K562 (cell line): Measurements from ENCODE around the gene XRCC5. TPM values are rescaled to one million over a fixed set of nuclear protein-coding genes. Genes with fewer than 3 reads are reported as not detected.

Source experiments
- ATAC-seq: fragments of 200-7000 bp; cut with Tn5 transposase; 3 replicates; pipeline ENCODE4 v1.9.1; 2020; ENCODE audit warnings: moderate library complexity
- BruUV-seq: library from RNA; stranded (reverse); fragments of 400-500 nt; replicated peaks from 2 replicates; lab custom pipeline; 2021; lab: Mats Ljungman, UMichigan
- CTCF ChIA-PET: fragments of 300-600 bp; formaldehyde crosslinking; extraction: SDS; loops from one replicate; lab custom pipeline; 2021; ENCODE audit warnings: low intra/inter-chr PET ratio; lab: Yijun Ruan, JAX
- POLR2A ChIA-PET: fragments of 300-600, 350-650 bp; sonication (Branson Sonifier 250); formaldehyde crosslinking; extraction: SDS; loops from one replicate; lab custom pipeline; 2021; ENCODE audit warnings: antibody characterized with exemption, inconsistent platforms; lab: Yijun Ruan, JAX
- DNase-seq, 4 experiments: peaks; one replicate each; pipeline versions ENCODE4 v3.0.0 to v3.0.0-alpha.2; 2011 to 2018; ENCODE audit warnings: low spot score in 3 of 4, mixed read lengths in 3 of 4; ENCODE audit errors: extremely low read depth in 1 of 4
- FAIRE-seq: peaks from 2 replicates; lab custom pipeline; 2011; peaks lifted over from hg19 to GRCh38; lab: Jason Lieb, UNC
- H2AFZ ChIP-seq: 2 replicates; pipeline ENCODE4 v1.6.0; 2011; ENCODE audit warnings: low read depth, low read length, control low read depth, inconsistent platforms
- H3K27ac ChIP-seq: fragments of 200-600 bp; 3 replicates; pipeline ENCODE4 v1.8.0; 2011; ENCODE audit warnings: low read depth, mild to moderate bottlenecking, control low read depth, inconsistent platforms, low read length, moderate library complexity, mixed read lengths; ENCODE audit errors: extremely low read depth
- H3K27me3 ChIP-seq, 2 experiments: fragments of 300-600 bp in 1 of 2; 2 replicates in 1 of 2; 3 replicates in 1 of 2; pipeline versions ENCODE4 v1.6.0 to v1.8.0; 2011; ENCODE audit warnings: inconsistent platforms in 2 of 2, low read length in 2 of 2, mild to moderate bottlenecking in 1 of 2, mixed read lengths in 1 of 2, moderate library complexity in 1 of 2; ENCODE audit not compliant: control insufficient read depth in 2 of 2, insufficient read depth in 2 of 2
- H3K36me3 ChIP-seq: fragments of 300-600 bp; 3 replicates; pipeline ENCODE4 v1.8.0; 2011; ENCODE audit warnings: mild to moderate bottlenecking, low read length, inconsistent platforms; ENCODE audit not compliant: control insufficient read depth, insufficient read depth
- H3K4me1 ChIP-seq, 2 experiments: fragments of 200-600 bp in 1 of 2; replicated peaks in 1 of 2; 2 replicates in 1 of 2; 3 replicates in 1 of 2; pipeline versions ENCODE4 v1.5.1 to v1.8.0; 2011; ENCODE audit warnings: inconsistent platforms in 2 of 2, low read length in 2 of 2, mild to moderate bottlenecking in 1 of 2, mixed read lengths in 1 of 2, moderate library complexity in 1 of 2; ENCODE audit not compliant: control insufficient read depth in 2 of 2, insufficient read depth in 2 of 2
- H3K4me2 ChIP-seq: 2 replicates; pipeline ENCODE4 v1.6.1; 2011; ENCODE audit warnings: low read length, control low read depth, inconsistent platforms, mixed read lengths; ENCODE audit not compliant: insufficient read depth
- H3K4me3 ChIP-seq: fragments of 200-600 bp; sonication (generic), shearing (Covaris generic); 2 replicates; pipeline ENCODE4 v1.5.1; 2016; ENCODE audit warnings: control low read depth, inconsistent platforms
- H3K79me2 ChIP-seq: fragments of 200-600 bp; 3 replicates; pipeline ENCODE4 v1.8.0; 2011; ENCODE audit warnings: low read length, inconsistent platforms; ENCODE audit not compliant: control insufficient read depth, insufficient read depth
- H3K9ac ChIP-seq, 2 experiments: 2 replicates each; pipeline versions ENCODE4 v1.6.0 to v1.6.1; 2011; ENCODE audit warnings: low read depth in 2 of 2, low read length in 2 of 2, control low read depth in 1 of 2, inconsistent platforms in 1 of 2, mild to moderate bottlenecking in 1 of 2, mixed read lengths in 1 of 2; ENCODE audit not compliant: insufficient read depth in 1 of 2
- H3K9me1 ChIP-seq: one replicate; pipeline ENCODE4 v1.6.0; 2011; ENCODE audit warnings: inconsistent platforms, mild to moderate bottlenecking, low read length, moderate library complexity; ENCODE audit not compliant: control insufficient read depth, insufficient read depth
- H3K9me3 ChIP-seq: replicated peaks from 2 replicates; pipeline ENCODE4 v1.5.1; 2011; ENCODE audit warnings: low read depth, low read length, inconsistent platforms; ENCODE audit not compliant: control insufficient read depth, insufficient read depth
- H4K20me1 ChIP-seq: replicated peaks from 2 replicates; pipeline ENCODE4 v1.6.1; 2011; ENCODE audit warnings: low read length, inconsistent platforms, mixed read lengths; ENCODE audit not compliant: control insufficient read depth, insufficient read depth
- KAT8 ChIP-seq: fragments of 450-650 bp; IDR thresholded peaks from 2 replicates; pipeline ENCODE4 v1.6.1; 2016; ENCODE audit warnings: low read depth, mild to moderate bottlenecking
- MAFK ChIP-seq: IDR thresholded peaks from 2 replicates; pipeline ENCODE4 v1.6.1; 2011; ENCODE audit warnings: low read length, improper control_type of control experiment
- PTBP1 ChIP-seq: fragments of 200-400 bp; formaldehyde crosslinking; IDR thresholded peaks from 2 replicates; pipeline ENCODE4 v1.6.1; 2017; ENCODE audit warnings: low read depth, low read length
- RNF2 ChIP-seq: sonication (generic); IDR thresholded peaks from 2 replicates; pipeline ENCODE4 v1.6.1; 2016
- WGBS: fragments of 100-300 bp; shearing (Covaris generic); methylation state at CpG from one replicate; pipeline ENCODE4 v1.1.6; 2016; ENCODE audit warnings: low coverage, mixed read lengths; ENCODE audit not compliant: insufficient coverage; ENCODE audit errors: missing lambda C conversion rate; 5-methylcytosine and 5-hydroxymethylcytosine counted together
- in situ Hi-C: fragments of 300-500 bp; cut with MboI; formaldehyde crosslinking; loops from 4 replicates; pipeline ENCODE4 v1.15.0; 2018; ENCODE audit warnings: inconsistent platforms, mixed read lengths
- intact Hi-C: fragments of 100-400 bp; cut with micrococcal nuclease; formaldehyde crosslinking; loops from 2 replicates; pipeline ENCODE4 v1.14.2; 2022
- polyA plus RNA-seq, 8 experiments: library from polyadenylated mRNA; depleted of rRNA in 4 of 8; stranded (reverse) in 5 of 8; unstranded in 3 of 8; fragments of >200 nt; fragmentation: Nextera tagmentation in 2 of 8; fragmentation: Illumina TruSeq in 1 of 8; extraction: Ambion mirVana in 2 of 8; extraction: Trizol in 1 of 8; gene quantifications; 2 replicates each; pipeline versions ENCODE4 v1.2.1 to v1.2.3, GENCODE V29; 2011 to 2014; ENCODE audit warnings: inconsistent platforms in 1 of 8, missing spikeins in 1 of 8
- total RNA-seq, 7 experiments: library from RNA; depleted of rRNA in 6 of 7; stranded (reverse); fragments of >200 nt in 6 of 7; fragmentation: Illumina TruSeq in 2 of 7; extraction: Trizol in 2 of 7; gene quantifications; 2 replicates each; pipeline versions ENCODE4 v1.2.1 to v1.2.3, GENCODE V29; 2011 to 2021; ENCODE audit warnings: low replicate concordance in 1 of 7

XRCC5 gene
- total and polyA plus RNA-seq, 9 of the 15 experiments (the other 6 are each of a cell fraction or from before 2014, with no cell fraction given): 168 to 551 (median 297) TPM

GRCh38 chr2:216131175-216131926 is 22.2 kb downstream of the XRCC5 start (continued):
- TF ChIP-seq KAT8: no peak

DNA sequence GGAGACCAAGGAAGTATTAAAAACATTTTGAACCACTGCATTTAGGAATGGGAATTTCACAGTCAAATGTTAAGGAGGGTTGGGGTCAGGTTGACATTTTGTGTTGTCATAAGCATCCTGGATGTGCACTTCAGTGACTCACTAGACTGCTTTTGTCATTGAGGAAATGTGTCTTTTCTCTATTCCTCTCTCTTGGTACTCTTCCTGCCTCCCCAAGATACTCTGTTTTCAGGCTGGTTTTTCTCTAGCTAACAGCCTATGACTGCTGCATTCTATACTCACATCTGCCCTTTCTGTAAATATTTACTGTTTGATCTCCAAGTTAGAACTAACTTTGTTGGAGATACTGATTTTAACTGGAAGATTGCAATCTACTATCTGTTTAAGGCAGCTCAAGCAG is 23.4 kb downstream of the XRCC5 start:
- Histone ChIP-seq H3K9ac (no peak overlapping the region), H3K36me3 (peaks cover 88% of the 10 kb centered on the region), H3K9me1 (no peaks in the 10 kb centered on the region), H3K27ac (no peak overlapping the region), H4K20me1 (peaks cover 4% of the 10 kb centered on the region; the same call in 1 of the 2 replicates), H3K4me3 (no peak overlapping the region), H3K79me2 (peaks cover 2% of the 10 kb centered on the region; the same call in 2 of the 3 replicates), H3K9me3 (no peaks in the 10 kb centered on the region), H2AFZ (no peak overlapping the region), H3K4me1 (no peaks in the 10 kb centered on the region), H3K27me3 (no peaks in the 10 kb centered on the region), H3K4me2 (no peak overlapping the region)
- ATAC-seq (no peak), DNase-seq (no peak), FAIRE-seq (no peak)
- intact Hi-C loops (no loop called here), in situ Hi-C loops (no loop called here)
- no peak for TF ChIP-seq MAFK
- no peak for TF ChIP-seq RNF2
- POLR2A ChIA-PET: no interaction called here
- no TSS peak for BruUV-seq
- CTCF ChIA-PET: no interaction called here

DNA sequence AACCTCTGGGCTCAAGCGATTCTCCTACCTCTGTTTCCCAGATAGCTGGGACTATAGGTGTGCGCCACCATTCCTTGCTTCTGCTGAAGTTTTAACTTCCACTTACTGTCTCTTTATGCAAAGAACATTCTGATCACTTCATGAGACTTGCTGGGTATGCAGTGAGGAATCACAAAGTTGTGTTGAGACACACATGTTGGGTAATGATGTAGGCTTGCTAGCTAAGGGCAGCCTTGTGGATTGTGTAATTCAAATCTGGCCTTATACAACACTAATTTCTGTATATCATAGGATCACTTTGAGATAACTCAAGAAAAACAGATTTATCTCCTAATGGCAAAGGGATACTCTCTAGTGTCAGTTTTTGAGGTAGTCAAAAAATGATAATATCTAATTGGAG is 24.2 kb downstream of the XRCC5 start:
- peaks cover 88% of the 10 kb centered on the region for H3K36me3 ChIP-seq
- intact Hi-C loops (no loop called here), in situ Hi-C loops (no loop called here)
- no peak overlapping the region for H3K9ac ChIP-seq
- FAIRE-seq (no peak), DNase-seq (no peak), ATAC-seq (no peak)
- H3K4me1 ChIP-seq: no peaks in the 10 kb centered on the region
- no peaks in the 10 kb centered on the region; the same call in 1 of the 3 replicates for H3K79me2 ChIP-seq
- H3K4me3 ChIP-seq: no peak overlapping the region
- POLR2A ChIA-PET: interaction anchor here (1.0 kb wide), 1 partner anchor 9 kb away, joined by 3 read pairs; no protein-coding TSS in a partner anchor
- no TSS peak for BruUV-seq
- H4K20me1 ChIP-seq: 0 out of 2 replicates have a peak, but pooled peaks cover 4% of the 10 kb centered on the region
- H3K27me3 ChIP-seq: no peaks in the 10 kb centered on the region
- no peaks in the 10 kb centered on the region for H3K9me3 ChIP-seq
- no peak overlapping the region for H3K27ac ChIP-seq
- H3K4me2 ChIP-seq: no peak overlapping the region
- 100% methylated on average over 2 of the region's 2 CpGs for WGBS
- no peak overlapping the region for H2AFZ ChIP-seq
- CTCF ChIA-PET: no interaction called here
- no peaks in the 10 kb centered on the region for H3K9me1 ChIP-seq
- TF ChIP-seq PTBP1: no peak
- TF ChIP-seq, all 486 proteins: peak for 0
